ENCODE data around the gene NDOR1.

GRCh38 chr9:137250329-137251193 is 45.1 kb downstream of the NDOR1 start:
- TF ChIP-seq CTCF (IDR thresholded peaks at IDR 0.05; ENCODE audit: low read depth, low read length) (no peak), EZH2phosphoT487 (IDR thresholded peaks at IDR 0.05; ENCODE audit: low read depth) (no peak)
